HepG2 (cell line): Measurements from ENCODE around the gene MEF2A. TPM values are rescaled to one million over a fixed set of nuclear protein-coding genes. Genes with fewer than 3 reads are reported as not detected.
"Not testable (repeated sequence)": the region's sequence is repeated elsewhere in the genome, so short reads cannot be mapped to it uniquely, and the experiment has no call there.

Experiments used
- ATAC-seq: fragments of 200-7000 bp; cut with Tn5 transposase; 3 replicates; pipeline ENCODE4 v1.9.1; 2020; ENCODE audit warnings: mild to moderate bottlenecking, moderate library complexity
- BruUV-seq: library from RNA; stranded (reverse); fragments of 400-500 nt; replicated peaks from 2 replicates; lab custom pipeline; 2021; lab: Mats Ljungman, UMichigan
- CTCF ChIA-PET: fragments of 300-600 bp; formaldehyde crosslinking; extraction: SDS; loops from one replicate; lab custom pipeline; 2021; ENCODE audit warnings: low total read pairs, inconsistent platforms, low intra/inter-chr PET ratio; lab: Yijun Ruan, JAX
- POLR2A ChIA-PET: fragments of 350-600 bp; sonication (Branson Sonifier 250); formaldehyde crosslinking; loops from one replicate; lab custom pipeline; 2020; ENCODE audit warnings: antibody characterized with exemption, inconsistent platforms; lab: Yijun Ruan, JAX
- DNase-seq: peaks from one replicate; pipeline ENCODE4 v3.0.0-alpha.2; 2015; ENCODE audit warnings: low spot score
- FAIRE-seq: peaks from 3 replicates; lab custom pipeline; 2011; peaks lifted over from hg19 to GRCh38; lab: Jason Lieb, UNC
- H2AFZ ChIP-seq: one replicate; pipeline ENCODE4 v1.6.1; 2011; ENCODE audit warnings: low read length, inconsistent platforms
- H3K27ac ChIP-seq: fragments of 300-600 bp; 3 replicates; pipeline ENCODE4 v1.8.0; 2011; ENCODE audit warnings: mixed run types, mild to moderate bottlenecking, mixed read lengths, low read length, inconsistent platforms; ENCODE audit not compliant: insufficient read depth; ENCODE audit errors: extremely low read length
- H3K27me3 ChIP-seq, 2 experiments: fragments of 200-600 bp in 1 of 2; 2 replicates in 1 of 2; 3 replicates in 1 of 2; pipeline versions ENCODE4 v1.6.0 to v1.8.0; 2011; ENCODE audit warnings: low read length in 2 of 2, mild to moderate bottlenecking in 2 of 2, moderate library complexity in 2 of 2, inconsistent platforms in 1 of 2; ENCODE audit not compliant: insufficient read depth in 2 of 2, control insufficient read depth in 1 of 2
- H3K36me3 ChIP-seq, 2 experiments: fragments of 200-600 bp in 1 of 2; replicated peaks in 1 of 2; 2 replicates in 1 of 2; 3 replicates in 1 of 2; pipeline versions ENCODE4 v1.5.1 to v1.8.0; 2011; ENCODE audit warnings: low read length in 2 of 2, inconsistent platforms in 1 of 2; ENCODE audit not compliant: insufficient read depth in 2 of 2, control insufficient read depth in 1 of 2
- H3K4me1 ChIP-seq: 2 replicates; pipeline ENCODE4 v1.5.1; 2012; ENCODE audit warnings: low read length, inconsistent platforms; ENCODE audit not compliant: insufficient read depth
- H3K4me2 ChIP-seq: 2 replicates; pipeline ENCODE4 v1.6.0; 2011; ENCODE audit warnings: low read depth, low read length, inconsistent platforms
- H3K4me3 ChIP-seq, 3 experiments: fragments of 200-600 bp in 1 of 3; sonication (generic), shearing (Covaris generic) in 1 of 3; replicated peaks in 1 of 3; 2 replicates each; pipeline ENCODE4 v1.5.1; 2011 to 2016; ENCODE audit warnings: low read length in 3 of 3, inconsistent platforms in 2 of 3, low read depth in 2 of 3, mild to moderate bottlenecking in 2 of 3, control low read depth in 1 of 3, mixed read lengths in 1 of 3; ENCODE audit not compliant: insufficient read depth in 1 of 3
- H3K79me2 ChIP-seq: one replicate; pipeline ENCODE4 v1.6.1; 2011; ENCODE audit warnings: low read length, inconsistent platforms; ENCODE audit not compliant: insufficient read depth
- H3K9ac ChIP-seq: 2 replicates; pipeline ENCODE4 v1.6.0; 2011; ENCODE audit warnings: mild to moderate bottlenecking, low read depth, low read length, inconsistent platforms; ENCODE audit not compliant: insufficient read depth
- H3K9me3 ChIP-seq: 2 replicates; pipeline ENCODE4 v1.5.1; 2012; ENCODE audit warnings: mild to moderate bottlenecking, low read length
- H4K20me1 ChIP-seq: 2 replicates; pipeline ENCODE4 v1.6.0; 2011; ENCODE audit warnings: inconsistent platforms, mild to moderate bottlenecking, low read length, moderate library complexity; ENCODE audit not compliant: insufficient read depth
- CREB1 ChIP-seq, 2 experiments: fragments of 450-650 bp in 1 of 2; IDR thresholded peaks; 2 replicates each; pipeline ENCODE4 v1.6.1; 2016 to 2017; ENCODE audit warnings: control low read depth in 1 of 2, mild to moderate bottlenecking in 1 of 2, missing compliant biosample characterization in 1 of 2, missing genetic modification characterization in 1 of 2
- HOXA7 ChIP-seq: sonication (generic); formaldehyde crosslinking; IDR thresholded peaks from 2 replicates; pipeline ENCODE4 v1.8.1; 2022; ENCODE audit warnings: mild to moderate bottlenecking, missing genetic modification reagents, moderate library complexity
- TCF7 ChIP-seq: sonication (generic); IDR thresholded peaks from 2 replicates; pipeline ENCODE4 v1.6.1; 2016; ENCODE audit warnings: antibody characterized with exemption, low read depth
- WGBS: methylation state at CpG from one replicate; pipeline ENCODE4 v1.1.6; 2017; ENCODE audit warnings: low lambda C conversion rate; 5-methylcytosine and 5-hydroxymethylcytosine counted together
- in situ Hi-C: cut with HindIII; loops from 2 replicates; pipeline ENCODE4 v1.10.0; 2017; ENCODE audit warnings: low pct_unique_long_range_greater_than_20kb; ENCODE audit not compliant: extremely low pct_ligation_motif_present
- intact Hi-C: fragments of 100-400 bp; cut with micrococcal nuclease; formaldehyde crosslinking; loops from one replicate; pipeline ENCODE4 v1.10.0; 2022; ENCODE audit not compliant: unreplicated experiment
- polyA plus RNA-seq, 8 experiments: library from polyadenylated mRNA; depleted of rRNA in 3 of 8; stranded (reverse) in 7 of 8; unstranded in 1 of 8; fragments of >200 nt; fragmentation: Illumina TruSeq in 4 of 8; extraction: Trizol in 4 of 8; gene quantifications; 2 replicates each; pipeline versions ENCODE4 v1.2.1 to v1.2.3, GENCODE V29; 2011 to 2016; ENCODE audit warnings: low read depth in 4 of 8, missing spikeins in 1 of 8, mixed read lengths in 1 of 8; ENCODE audit not compliant: insufficient read depth in 1 of 8
- total RNA-seq, 5 experiments: library from RNA; depleted of rRNA; stranded (reverse); fragments of >200 nt; fragmentation: Illumina TruSeq; extraction: Trizol; gene quantifications; 2 replicates each; pipeline ENCODE4 v1.2.3, GENCODE V29; 2016; ENCODE audit warnings: low read depth in 1 of 5

MEF2A gene
- total and polyA plus RNA-seq, 2 of the 13 experiments (the other 11 are each of a cell fraction or from before 2014, with no cell fraction given) = 15.2 to 24.4 TPM

- H3K27ac ChIP-seq; POLR2A ChIA-PET; H2AFZ ChIP-seq; DNase-seq; CTCF ChIA-PET; H3K4me3 ChIP-seq; intact Hi-C loops; BruUV-seq; H4K20me1 ChIP-seq; ATAC-seq; H3K79me2 ChIP-seq; H3K36me3 ChIP-seq; FAIRE-seq; H3K9me3 ChIP-seq; H3K9ac ChIP-seq; in situ Hi-C loops; TF ChIP-seq CREB1 (CRISPR knock-in tag; IDR thresholded peaks at IDR 0.05): not testable (repeated sequence)
- Histone ChIP-seq H3K4me2 (peak overlapping the region; percentile 45), H3K4me1 (peaks cover 37% of the 10 kb centered on the region), H3K27me3 (peaks cover 2 to 14% of the 10 kb centered on the region in 2 experiments; a peak in 4 of 5 replicates)
- WGBS = 31% methylated on average over 11 of the region's 11 CpGs
- TF ChIP-seq CREB1 (IDR thresholded peaks at IDR 0.05) (0 out of 2 replicates have a peak, but pooled peaks have one; percentile 18), TCF7 (0 out of 2 replicates have a peak, but pooled peaks have one; percentile 12)
Measured at GRCh38 chr15:99750326-99750725, 184.5 kb downstream of the MEF2A start.

- in situ Hi-C loops = no loop called here
- POLR2A ChIA-PET = interaction anchor here (2.3 kb wide), 1 partner anchor 19 kb away, joined by 8 read pairs; the partner anchor contains the start of gene LYSMD4
- Histone ChIP-seq H3K36me3 (no peaks in the 10 kb centered on the region), H2AFZ (no peak overlapping the region), H3K79me2 (no peaks in the 10 kb centered on the region), H3K4me3 (no peak overlapping the region), H3K9ac (no peak overlapping the region), H3K9me3 (no peaks in the 10 kb centered on the region), H3K27ac (no peak overlapping the region), H3K4me2 (peak overlapping the region; percentile 41; the same call in 1 of the 2 replicates), H3K27me3 (peaks cover 2 to 11% of the 10 kb centered on the region in 2 experiments; a peak in 4 of 5 replicates), H4K20me1 (no peaks in the 10 kb centered on the region), H3K4me1 (peaks cover 47% of the 10 kb centered on the region)
- 65% methylated on average over 3 of the region's 4 CpGs for WGBS
- ATAC-seq = no peak
- TF ChIP-seq HOXA7 (CRISPR knock-in tag) = no peak
- intact Hi-C loops = no loop called here
- BruUV-seq = no TSS peak
- CTCF ChIA-PET = no interaction called here
- DNase-seq = no peak
- no peak for FAIRE-seq
Measured at GRCh38 chr15:99752556-99752955, 186.8 kb downstream of the MEF2A start.
